ENCODE measurements around the gene DNAH2.

DNAH2 gene

GRCh38 chr17:7703584-7704479 lies 13.7 kb upstream of the DNAH2 start:
- DNase-seq, result no peak

- DNase-seq, result peak; percentile 40
These were observed 12.8 kb upstream of the DNAH2 start, which contains the start of gene EFNB3 for GRCh38 chr17:7704601-7705268. Gene EFNB3 (plus strand): TSS chr17:7705202. CDS start chr17:7705599, 397 bp downstream.

GRCh38 chr17:7705269-7706255 lies 12.0 kb upstream of the DNAH2 start:
- DNase-seq, result no peak

GRCh38 chr17:7706631-7707354 lies 10.8 kb upstream of the DNAH2 start:
- no peak for DNase-seq

- DNase-seq, result no peak
These were observed 10.1 kb upstream of the DNAH2 start for GRCh38 chr17:7707446-7707845.

- DNase-seq, result no peak
These were observed 9.4 kb upstream of the DNAH2 start for GRCh38 chr17:7707858-7708750.

- DNase-seq, result no peak
These were observed 8.5 kb upstream of the DNAH2 start for GRCh38 chr17:7709031-7709430.

- no peak for DNase-seq
These were observed 7.2 kb upstream of the DNAH2 start for GRCh38 chr17:7710301-7710700.

GRCh38 chr17:7711051-7711755 lies 6.3 kb upstream of the DNAH2 start:
- DNase-seq, result no peak

GRCh38 chr17:7712111-7712771 lies 5.3 kb upstream of the DNAH2 start:
- no peak for DNase-seq

- no peak for DNase-seq
These were observed 3.8 kb upstream of the DNAH2 start for GRCh38 chr17:7713782-7714181.

- DNase-seq, result no peak
These were observed 2.6 kb upstream of the DNAH2 start for GRCh38 chr17:7714721-7715594.

GRCh38 chr17:7715936-7716886 lies 1.3 kb upstream of the DNAH2 start:
- DNase-seq, result no peak

GRCh38 chr17:7717756-7718350 lies 309 bp downstream of the DNAH2 start:
- no peak for DNase-seq

- DNase-seq, result no peak
These were observed 2.1 kb downstream of the DNAH2 start for GRCh38 chr17:7719661-7720060.

- DNase-seq, result no peak
These were observed 2.6 kb downstream of the DNAH2 start for GRCh38 chr17:7720125-7720524.

GRCh38 chr17:7721612-7722011 lies 4.1 kb downstream of the DNAH2 start:
- DNase-seq, result no peak
